Muscle of back (tissue), 11 donors: ENCODE measurements around the gene ZNF543. TPM values are rescaled to one million over a fixed set of nuclear protein-coding genes. Genes with fewer than 3 reads are reported as not detected.
"Not testable (repeated sequence)": the region's sequence is repeated elsewhere in the genome, so short reads cannot be mapped to it uniquely, and the experiment has no call there.

Experiments used
- DNase-seq, 3 donors: peaks; one replicate each; pipeline versions ENCODE4 v3.0.0 to v3.0.0-alpha.2; 2013
- polyA plus RNA-seq, 10 donors: library from polyadenylated mRNA; unstranded; fragments of 120-200 nt; gene quantifications; one replicate each; pipeline ENCODE4 v1.2.1, GENCODE V29; 2013; ENCODE audit not compliant: insufficient read length in 10 of 10

Gene ZNF543
- polyA plus RNA-seq, 10 donors: 4.9 to 7.0 (median 6.1) TPM

DNA sequence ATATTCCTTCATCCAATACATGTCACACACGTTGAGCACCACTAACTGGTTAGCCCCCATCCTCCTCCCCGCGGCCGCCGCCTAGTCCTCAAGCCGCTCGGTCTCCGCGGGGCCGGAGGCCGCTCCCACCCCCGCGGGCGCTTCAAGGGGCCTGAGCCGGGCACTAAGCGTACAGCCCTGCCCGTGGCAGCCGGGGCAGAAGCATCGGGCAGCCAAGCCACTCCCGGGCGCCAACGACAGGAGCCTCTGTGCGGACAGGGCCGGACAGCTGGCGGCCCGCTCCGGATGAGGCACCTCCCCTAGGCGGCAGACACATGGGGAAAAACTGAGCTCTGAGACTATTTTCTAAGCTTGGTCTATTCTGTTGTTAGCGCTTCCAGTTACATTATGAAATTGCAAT lies 2.8 kb upstream of the ZNF543 start:
- DNase-seq: no peak

DNA sequence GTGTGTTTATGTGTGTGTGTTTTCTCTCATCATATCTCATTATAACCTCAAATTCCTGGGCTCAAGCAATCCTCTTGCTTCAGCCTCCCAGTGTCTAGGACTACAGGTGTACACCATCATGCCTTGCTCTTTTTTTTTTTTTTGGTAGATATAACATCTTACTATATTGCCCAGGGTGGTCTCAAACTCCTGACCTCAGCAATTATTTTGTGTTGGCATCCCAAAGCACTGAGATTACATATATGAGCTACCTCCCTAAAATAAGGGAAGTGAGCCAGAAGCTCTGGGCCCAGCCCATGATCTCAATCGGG lies 448 bp upstream of the ZNF543 start:
- no peak for DNase-seq

DNA sequence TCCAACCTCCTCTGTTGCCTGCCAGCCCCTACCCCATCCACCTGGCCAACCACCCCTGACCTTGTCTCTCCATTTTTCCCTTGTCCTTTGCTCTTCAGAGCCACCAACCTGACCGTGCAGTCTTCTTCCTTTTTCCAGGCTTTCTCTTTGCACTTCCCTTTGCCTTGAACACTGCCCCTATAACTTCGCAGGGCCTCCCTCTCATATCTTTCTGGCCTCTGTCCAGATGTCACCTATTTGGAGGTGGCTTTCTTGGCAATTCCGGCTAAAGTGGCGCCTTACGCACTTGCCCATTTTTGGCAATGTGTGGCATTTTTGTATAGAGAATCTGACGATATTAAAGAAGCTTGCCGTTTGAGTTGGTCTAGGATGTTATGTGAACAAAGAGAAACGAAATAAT lies 844 bp downstream of the ZNF543 start:
- DNase-seq: no peak

DNA sequence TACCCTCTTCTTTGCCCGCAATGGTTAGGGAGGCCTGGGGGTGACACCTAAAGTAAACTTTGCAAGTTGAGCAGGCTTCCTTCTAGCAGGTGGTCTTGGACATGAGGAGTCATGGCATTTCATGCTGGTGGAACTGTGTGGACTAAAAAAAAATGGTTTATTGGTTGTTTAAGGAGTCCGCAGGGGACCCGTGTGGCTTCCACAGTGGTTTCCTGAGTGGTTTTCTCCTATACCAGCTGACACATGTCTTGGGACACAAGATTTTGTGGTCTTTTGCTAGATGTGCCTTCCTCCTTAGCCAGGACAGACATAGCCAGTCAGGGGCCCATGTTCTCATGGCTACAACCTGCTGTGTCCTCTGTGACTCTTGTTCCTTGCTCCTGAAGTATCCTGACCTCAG lies 1.5 kb downstream of the ZNF543 start:
- no peak for DNase-seq

DNA sequence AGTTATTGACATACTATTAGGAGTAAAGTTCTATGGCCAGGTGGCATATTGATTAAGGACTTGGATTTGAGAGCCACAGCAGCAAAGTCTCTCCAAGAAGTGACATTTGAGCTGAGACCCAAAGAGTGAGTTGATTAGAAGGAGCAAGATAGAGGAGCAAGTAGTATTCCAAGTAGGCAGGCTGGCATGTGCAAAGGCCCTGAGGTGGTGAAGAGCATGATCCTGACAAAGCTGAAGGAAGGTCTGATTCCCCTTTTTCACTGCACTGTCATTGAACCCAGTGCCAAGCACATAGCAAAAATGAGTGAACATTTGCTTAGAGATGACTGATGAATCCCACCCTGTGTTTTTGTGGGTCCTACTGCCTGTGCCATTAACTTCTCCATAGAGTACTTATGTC lies 4.7 kb downstream of the ZNF543 start:
- DNase-seq: no peak

DNA sequence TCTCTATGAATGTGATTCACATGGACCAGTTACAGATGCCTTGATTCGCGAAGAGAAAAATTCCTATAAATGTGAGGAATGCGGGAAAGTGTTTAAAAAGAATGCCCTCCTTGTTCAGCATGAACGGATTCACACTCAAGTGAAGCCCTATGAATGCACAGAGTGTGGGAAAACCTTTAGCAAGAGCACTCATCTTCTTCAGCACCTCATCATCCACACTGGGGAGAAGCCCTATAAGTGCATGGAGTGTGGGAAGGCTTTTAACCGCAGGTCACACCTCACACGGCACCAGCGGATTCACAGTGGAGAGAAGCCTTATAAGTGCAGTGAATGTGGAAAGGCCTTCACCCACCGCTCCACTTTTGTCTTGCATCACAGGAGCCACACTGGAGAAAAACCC lies 7.7 kb downstream of the ZNF543 start:
- DNase-seq: no peak

DNA sequence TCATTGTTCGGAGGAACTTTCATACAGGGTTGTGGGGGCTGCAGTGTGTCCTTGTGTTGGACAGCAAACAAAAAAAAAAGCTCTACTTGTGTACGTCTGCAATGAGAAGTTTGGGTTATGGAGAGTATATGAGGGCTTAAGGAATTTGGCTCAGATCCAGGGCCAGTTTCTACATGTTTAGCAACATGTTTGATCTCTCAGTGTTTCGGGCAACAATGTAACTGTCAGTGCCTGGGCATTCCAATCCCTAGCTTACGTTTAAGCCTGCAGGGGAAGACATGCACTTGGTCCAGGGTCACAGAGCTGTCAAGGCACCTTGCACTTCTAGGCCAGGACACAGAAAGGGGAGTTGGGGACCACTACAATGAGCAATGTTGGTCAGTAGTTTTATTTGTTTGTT lies 13.9 kb downstream of the ZNF543 start:
- DNase-seq: no peak

DNA sequence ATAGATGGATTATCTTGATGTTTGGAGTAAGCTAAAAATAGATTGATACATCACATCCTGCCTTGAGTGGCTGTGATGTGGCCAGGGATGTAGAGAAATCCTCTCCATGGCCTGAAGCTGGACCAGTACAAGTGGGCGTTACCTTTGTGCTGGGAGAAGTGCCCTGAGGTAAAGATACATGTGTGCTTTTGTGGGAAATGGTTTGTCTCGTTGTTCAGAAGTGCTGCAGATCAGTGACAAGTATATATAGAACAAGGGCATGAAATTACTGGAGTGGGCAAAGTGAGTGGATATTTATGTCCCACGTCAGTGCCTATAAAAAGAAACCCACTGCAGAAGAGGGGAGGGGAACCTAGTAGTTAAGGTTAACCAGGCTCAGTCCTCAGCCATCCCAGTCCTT lies 18.6 kb downstream of the ZNF543 start:
- DNase-seq: no peak

DNA sequence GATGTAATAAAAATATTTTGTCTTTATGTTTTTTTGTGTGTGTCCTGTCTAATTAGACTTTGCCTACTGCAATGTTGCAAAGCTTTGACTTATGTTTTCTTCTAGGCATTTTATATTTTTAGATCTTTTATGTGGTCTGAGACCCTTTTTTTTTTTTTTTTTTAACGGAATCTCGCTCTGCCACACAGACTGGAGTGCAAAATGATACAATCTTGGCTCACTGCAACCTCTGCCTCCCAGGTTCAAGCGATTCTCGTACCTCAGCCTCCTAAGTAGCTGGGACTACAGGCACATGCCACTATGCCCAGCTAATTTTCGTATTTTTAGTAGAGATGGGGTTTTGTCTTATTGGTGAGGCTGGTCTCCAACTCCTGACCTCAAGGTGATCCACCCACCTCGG lies 22.3 kb downstream of the ZNF543 start:
- no peak for DNase-seq

DNA sequence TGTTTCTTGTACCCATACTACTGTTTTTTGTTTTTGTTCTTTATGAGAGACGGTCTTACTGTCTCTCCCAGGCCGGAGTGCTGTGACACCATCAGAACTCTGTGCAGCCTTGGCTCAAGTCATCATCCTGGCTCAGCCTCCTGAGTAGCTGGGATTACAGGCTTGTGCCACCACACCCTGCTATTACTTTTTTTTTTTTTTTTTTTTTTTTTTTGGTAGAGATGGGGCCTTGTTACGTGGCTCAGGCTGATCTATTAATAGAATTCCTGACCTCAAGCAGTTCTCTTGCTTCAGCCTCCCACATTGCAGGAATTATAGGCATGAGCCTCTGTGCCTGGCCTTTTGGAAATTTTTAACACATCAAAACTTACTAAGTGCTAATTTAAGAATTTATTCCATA lies 27.9 kb downstream of the ZNF543 start:
- no peak for DNase-seq

DNA sequence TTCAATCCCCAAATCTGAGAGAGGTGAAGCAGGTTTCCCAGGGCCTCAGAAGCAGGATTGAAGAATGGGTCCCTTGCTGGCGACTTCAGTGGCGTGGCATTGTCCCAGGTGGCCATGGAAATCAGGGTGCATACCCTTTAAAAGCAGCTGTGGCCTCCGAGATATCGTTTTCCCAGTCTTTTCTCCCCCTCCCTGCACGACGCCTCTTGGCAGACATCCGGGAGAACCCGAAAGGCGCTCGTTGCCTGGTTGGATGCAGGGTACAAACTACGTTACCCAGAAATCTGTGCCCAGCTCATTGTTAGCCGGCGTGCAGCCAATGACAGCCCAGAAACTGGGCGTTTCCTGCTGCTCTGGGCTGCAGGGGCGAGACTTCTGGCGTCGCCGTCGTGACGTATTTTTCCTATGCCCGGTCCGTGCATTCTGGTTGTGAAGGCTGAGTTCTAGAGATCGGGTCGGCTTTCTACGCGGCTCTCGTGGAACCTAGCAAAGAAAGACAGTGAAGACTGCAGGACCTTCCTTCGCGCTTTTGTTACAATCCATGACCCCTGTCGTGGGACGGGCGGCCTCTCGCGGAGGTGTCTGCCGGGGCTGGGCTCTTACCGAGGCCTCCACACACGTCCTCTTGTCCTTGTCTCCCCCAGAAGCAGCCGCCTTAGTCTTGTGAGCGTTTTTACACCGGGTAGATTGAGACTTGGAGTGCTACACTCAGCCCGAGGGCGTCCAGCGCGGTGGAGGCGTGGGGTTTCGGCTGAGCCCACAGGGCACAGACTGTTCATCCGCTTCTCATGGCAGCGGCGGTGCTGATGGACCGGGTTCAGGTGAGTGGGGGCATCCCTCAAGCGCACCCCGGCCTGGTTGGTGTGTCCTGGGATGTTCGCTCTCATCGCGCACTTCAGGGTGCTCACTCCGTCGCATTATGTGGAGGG lies 30.9 kb downstream of the ZNF543 start, which contains the start of gene ZNF304:
Gene ZNF304, plus strand, starts transcription at position 395 of the 929 bp plus-strand sequence. Its CDS starts 394 bp downstream, at position 789.
- DNase-seq: peak; percentile 96 to 98 (median 97)

DNA sequence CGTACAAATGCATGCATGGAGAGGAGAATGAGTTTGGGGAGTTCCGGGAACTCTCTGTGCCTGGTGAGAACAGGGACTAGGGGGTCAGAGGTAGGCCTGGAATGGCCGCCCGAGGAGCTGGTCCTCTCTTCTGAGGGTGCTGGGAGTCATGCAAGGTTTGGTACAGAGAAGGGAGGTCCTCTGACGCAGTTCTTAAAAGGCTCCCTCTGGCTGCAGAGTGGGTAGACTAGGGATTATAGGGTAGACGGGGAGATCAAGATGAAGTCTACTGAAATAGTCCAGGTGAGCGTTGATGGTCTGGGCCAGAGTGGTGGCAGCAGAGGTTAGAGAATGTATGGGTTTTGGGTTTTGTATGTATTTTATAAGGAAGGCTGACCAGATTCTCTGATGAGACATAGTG lies 31.6 kb downstream of the ZNF543 start:
- no peak for DNase-seq

DNA sequence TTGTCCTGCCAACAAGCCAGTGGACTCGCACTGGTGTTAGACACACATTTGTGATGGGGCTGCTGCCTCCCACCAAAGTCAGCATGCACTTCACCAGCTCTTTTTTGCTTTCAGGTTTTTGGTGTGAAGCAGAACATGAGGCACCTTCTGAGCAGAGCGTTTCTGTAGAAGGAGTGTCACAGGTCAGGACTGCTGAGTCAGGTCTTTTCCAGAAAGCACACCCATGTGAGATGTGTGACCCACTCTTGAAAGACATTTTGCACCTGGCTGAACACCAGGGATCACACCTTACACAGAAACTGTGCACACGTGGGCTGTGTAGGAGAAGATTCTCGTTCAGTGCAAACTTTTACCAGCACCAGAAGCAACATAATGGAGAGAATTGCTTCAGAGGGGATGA lies 35.6 kb downstream of the ZNF543 start:
- no peak for DNase-seq

DNA sequence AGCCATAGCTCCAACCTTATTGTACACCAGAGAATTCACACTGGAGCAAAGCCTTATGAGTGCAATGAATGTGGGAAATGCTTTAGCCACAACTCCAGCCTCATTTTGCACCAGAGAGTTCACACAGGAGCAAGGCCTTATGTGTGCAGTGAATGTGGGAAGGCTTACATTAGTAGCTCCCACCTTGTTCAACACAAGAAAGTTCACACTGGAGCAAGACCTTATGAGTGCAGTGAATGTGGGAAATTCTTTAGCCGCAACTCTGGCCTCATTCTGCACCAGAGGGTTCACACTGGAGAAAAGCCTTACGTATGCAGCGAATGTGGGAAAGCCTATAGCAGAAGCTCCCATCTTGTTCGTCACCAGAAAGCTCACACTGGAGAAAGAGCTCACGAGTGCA lies 37.1 kb downstream of the ZNF543 start:
- DNase-seq: no peak

DNA sequence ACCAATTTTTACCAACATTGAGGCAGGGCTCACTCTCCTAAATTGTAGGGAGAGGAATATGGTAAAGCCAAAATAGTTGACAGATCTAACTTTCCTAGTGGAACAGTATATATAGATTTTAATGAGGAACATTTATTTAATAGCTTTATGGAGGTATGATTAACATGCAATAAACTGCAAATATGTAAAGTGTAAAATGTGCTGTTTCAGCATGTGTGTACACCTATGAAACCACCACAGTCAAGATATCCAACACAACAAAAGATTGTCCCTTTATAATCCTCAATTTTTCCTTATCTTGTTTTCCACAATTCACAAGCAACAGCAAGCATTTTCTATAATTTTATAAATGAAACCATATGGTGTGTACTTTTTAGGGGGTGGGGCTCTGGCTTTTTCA lies 39.0 kb downstream of the ZNF543 start:
- DNase-seq: no peak

DNA sequence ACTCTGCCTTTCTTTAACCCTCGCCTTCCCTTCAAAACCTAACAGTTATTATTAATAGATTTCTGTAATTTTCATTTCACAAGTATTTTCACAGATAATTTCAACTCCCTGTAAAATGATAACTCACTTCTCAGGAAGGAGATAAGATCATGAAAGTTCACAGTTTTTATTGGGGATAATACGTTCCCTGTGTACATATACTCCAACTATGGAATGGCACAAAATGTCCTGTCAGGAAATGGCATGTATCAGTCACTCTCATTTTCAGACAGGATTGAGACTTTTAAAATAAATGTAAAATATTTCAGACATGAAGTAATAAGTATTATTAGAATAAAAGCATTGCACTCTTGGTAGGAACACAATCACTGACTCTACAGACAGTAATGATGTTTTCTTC lies 42.1 kb downstream of the ZNF543 start:
- no peak for DNase-seq

DNA sequence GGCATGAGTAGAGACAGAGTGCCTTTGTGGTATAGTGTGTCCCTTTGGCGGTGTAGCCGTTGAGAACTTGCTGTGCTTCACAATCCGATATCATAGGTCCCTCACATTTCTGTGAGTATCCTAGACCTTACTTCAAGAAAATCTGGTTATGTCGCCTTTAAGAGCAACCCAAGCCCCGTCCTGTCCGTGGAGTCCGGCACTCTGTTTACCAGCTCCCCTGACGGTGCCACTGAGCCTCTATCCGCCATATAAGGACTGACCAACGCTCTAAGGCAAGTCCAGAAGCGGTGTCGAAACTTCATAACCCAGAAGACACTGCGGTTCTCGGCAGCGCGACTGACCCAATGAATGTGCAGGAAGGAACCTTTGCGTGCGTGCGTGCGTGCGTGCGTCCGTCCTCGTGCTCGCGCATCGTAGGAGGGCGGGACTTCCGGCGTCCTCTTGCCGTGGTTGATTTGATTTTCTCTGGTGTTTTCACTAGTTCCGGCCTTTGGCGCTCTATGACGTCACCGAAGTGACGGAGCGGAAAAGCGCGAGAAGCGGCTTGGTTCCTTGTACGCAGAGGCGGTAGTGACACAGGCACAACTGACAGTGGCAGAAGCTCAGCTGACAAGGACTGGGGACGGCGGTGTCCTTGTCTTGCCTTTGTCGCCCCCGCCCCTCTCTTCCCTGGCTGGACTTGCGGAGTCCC lies 42.9 kb downstream of the ZNF543 start, which contains the start of the genes TRAPPC2B and ZNF547:
Gene TRAPPC2B, plus strand, starts transcription at position 555 of the 691 bp plus-strand sequence. CDS start 1,283 bp downstream, outside the sequence.
Gene ZNF547, plus strand, starts transcription at position 555 of the 691 bp plus-strand sequence. CDS start 5,005 bp downstream, outside the sequence.
- peak; percentile 100 for DNase-seq

DNA sequence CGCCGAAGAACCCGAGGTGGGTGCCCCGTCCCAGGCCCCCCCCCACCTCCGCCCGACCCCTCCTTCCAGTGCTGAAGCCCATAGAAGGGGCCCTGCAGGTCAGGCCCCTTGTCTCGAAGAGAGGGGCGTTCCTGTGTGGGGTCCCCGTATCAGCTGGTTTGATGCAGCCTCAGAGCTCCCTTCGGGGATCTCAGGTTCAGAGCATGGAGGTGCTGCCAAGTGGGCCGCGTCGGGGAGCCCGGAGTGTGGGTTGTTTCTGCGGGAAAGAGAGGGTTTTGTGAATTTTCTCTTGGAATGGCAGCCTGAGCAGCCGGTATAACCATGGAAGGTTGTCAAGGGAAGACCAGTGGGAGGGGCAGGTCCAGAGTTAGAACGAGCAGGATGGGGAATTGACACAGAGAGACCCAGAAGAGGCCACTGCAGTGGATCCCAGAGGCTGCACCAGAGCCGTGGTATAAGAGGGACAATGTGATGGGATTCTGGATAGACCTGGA lies 43.5 kb downstream of the ZNF543 start:
- peak in 2 of 3 donors; percentile 45 to 67 for DNase-seq

DNA sequence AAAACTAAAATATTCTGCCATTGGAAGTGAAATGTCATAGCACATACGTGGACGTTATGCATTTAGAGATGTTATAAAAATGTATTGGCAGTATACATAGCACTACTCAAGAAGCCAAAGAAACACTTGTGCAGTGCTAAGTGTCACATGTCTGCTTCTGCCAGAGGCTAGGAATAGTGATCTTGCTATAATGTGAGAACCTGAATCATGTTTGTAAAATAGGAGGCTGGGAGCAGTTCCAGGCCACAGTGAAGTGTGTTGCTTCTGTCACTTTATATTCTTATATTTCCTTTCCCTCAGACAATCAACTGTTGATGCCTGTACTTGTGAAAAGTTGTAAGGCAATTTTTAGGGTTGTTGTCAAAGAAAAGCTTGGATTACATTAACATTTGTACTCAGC lies 46.5 kb downstream of the ZNF543 start:
- DNase-seq: no peak

DNA sequence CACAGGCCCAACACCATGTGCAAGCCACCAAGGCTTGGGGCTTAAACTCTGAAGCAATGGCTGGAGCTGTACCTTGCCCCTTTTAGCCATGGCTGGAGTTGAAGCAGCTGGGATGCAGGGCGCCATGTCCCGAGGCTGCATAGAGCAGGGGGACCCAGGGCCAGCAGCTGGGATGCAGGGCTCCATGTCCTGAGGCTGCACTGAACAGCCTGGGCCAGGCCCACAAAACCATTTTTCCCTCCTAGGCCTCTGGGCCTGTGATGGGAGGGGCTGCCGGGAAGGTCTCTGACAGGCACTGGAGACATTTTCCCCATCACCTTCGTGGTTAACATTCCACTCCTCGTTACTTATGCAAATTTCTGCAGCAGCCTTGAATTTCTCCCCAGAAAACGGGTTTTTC lies 53.9 kb downstream of the ZNF543 start:
- DNase-seq: no peak

DNA sequence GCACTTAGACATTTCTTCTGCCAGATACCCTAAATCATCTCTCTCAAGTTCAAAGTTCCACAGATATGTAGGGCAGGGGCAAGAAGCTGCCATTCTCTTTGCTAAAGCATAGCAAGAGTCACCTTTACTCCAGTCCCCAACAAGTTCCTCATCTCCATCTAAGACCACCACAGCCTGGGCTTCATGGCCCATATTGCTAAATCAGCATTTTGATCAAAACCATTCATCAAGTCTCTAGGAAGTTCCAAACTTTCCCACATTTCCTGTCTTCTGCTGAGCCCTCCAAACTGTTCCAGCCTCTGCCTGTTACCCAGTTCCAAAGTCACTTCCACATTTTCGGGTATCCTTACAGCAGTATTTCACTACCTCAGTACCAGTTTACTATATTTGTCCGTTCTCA lies 54.4 kb downstream of the ZNF543 start:
- not testable (repeated sequence) for DNase-seq

DNA sequence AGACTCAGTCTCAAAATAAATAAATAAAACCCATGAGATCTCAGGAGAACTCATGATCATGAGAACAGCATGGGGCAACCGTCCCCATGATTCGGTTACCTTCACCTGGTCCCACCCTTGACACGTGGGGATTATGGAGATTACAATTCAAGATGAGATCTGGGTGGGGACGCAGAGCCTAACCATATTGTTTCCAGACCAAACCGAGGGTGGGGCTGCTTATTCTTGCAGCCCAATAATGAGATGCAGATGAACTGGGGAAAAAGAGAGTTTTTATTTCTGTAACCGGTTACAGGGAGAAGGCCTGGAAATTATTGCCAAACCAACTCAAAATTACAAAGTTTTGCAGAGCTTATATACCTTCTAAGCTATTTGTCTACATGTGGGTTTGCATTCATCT lies 55.9 kb downstream of the ZNF543 start:
- DNase-seq: no peak
